Stimulated activated CD4-positive, alpha-beta T cell treated with anti-CD3 and anti-CD28 coated beads, Interleukin-2, amount 100 ng/mL, for 4 hours (primary cell): ENCODE data around the gene RNGTT.
"Not testable (repeated sequence)": the region's sequence is repeated elsewhere in the genome, so short reads cannot be mapped to it uniquely, and the experiment has no call there.

ENCODE experiments used
- DNase-seq: peaks from one replicate; pipeline ENCODE4 v3.0.0-alpha.2; 2020; ENCODE audit warnings: low read depth

The RNGTT gene

DNA sequence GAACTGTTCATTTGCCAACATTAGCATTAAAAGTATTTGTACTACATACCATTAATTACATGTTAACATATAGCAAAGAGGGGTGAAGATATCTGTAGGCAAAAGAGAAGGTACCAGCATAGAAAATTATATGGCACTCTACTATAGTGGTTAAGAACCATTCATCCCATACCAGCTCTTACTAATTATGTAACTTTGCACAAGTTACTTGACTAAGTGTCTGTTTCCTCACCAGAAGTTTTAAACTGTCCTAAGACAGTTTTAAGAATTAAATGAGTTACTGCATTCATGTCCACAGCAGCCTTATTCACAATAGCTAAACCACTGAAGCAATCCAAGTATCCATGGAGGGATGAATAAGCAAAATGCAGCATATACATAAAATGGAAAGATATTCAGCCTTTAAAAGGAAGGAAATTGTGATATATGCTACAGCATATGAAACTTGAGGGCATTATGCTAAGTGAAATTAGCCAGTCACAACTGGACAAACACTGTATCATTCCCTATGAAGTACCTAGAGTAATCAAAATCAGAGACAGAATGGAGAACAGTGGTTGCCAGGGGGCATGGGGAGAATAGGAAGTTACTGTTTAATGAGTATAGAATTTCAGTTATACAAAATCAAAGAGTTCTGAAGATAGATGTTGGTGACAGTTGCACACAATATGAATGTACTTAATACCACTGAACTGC is 98.9 kb downstream of the RNGTT start:
- no peak for DNase-seq

- DNase-seq = no peak
Observed at GRCh38 chr6:88860310-88860709, 103.1 kb downstream of the RNGTT start.

DNA sequence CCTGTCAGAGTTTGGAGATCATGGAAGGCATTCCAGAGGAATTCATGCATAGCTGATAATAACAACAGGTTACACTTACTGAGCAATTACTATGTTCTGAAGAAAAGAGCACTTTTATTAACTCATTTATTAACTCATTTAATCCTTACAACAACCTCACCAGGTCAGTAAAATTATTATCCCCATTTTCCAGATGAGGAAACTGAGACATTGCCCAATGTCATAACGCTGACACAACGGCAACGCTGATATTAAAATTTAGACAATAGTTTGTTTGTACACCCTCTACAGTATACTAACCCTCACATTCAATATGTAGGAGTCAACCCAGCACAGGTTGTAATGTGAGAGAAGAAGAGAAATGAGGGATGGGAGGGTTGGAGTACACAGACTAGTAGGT is 105.0 kb downstream of the RNGTT start:
- DNase-seq = no peak

DNA sequence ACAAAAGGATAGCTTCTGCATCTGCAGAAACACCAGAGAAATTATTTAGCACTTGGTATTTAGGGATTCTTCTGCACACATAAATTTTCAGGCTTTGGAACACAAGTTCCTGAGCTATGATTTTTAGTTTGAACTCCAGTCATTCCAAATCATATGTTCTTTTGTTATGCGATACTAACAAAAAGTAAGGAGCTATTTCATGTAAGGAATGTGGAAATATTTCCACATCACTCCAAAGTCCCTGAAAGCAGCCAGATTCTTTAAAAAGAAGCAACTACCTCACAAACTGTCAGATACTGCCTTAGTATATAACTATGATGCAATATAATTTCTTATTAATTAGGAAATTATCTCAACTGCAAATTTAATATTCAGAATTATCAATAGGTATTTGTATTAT is 106.9 kb downstream of the RNGTT start:
- no peak for DNase-seq

DNA sequence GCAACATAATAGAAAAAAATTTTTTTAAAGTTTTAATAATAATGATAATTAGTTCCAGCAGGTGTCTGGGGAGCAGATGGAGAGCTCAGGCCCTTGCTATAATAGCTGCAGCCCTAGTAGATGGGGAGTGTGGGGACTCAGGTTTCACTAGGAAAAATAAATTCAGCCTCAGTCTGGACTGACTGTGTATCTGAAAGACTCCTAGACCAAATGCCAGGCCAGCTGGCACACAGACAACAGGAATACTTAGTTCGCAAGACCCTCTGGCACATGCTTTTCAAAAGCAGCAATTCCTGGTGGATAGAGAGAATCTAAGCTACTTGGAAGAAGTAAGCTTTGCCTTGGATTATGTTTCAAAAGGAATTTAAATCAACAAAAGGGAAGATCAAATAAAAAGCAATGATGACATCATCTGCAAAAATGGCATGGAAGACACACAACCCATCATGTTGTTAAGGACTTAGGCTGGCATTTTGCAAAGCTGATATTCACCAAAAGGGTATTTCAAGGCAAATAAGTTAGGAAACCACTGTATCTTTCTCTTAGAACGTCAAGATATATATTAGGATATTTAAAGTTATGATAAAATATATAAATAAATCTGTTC is 107.8 kb downstream of the RNGTT start:
- no peak for DNase-seq

DNA sequence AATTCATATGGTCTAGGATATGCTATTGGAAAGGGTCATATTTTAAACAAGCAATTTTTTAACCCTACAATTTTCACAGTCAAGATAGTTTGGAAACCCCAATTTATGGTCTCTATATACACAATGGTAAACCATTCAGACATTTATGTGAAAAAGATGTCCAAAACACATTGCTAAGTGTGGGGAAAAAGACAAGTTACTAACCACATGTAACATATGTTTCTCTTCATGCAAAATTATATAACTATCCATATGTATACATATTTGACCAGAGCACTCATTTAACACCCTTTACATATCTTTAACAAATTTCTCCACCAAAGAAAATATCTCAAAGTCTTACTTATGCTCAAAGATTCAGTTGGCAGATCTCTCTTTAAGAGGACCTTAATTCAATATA is 110.6 kb downstream of the RNGTT start:
- no peak for DNase-seq

DNA sequence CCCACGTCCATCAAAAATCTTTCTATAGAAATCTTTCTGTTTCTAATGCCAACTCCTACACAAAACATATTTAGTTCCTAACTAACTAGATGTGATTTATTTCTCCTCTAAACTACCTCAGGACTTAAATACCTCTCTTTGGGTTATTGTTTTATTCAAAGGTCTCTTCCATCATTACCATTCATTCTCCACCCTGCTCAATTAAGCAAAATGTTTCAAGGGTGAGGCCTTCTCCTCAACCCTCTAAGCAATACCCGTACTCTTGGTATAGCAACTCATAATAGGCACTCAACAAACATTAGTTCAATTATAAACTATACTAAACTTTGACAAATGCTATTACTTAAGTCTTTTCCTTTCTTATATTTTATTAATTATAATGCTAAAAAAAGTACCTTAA is 111.4 kb downstream of the RNGTT start:
- no peak for DNase-seq

DNA sequence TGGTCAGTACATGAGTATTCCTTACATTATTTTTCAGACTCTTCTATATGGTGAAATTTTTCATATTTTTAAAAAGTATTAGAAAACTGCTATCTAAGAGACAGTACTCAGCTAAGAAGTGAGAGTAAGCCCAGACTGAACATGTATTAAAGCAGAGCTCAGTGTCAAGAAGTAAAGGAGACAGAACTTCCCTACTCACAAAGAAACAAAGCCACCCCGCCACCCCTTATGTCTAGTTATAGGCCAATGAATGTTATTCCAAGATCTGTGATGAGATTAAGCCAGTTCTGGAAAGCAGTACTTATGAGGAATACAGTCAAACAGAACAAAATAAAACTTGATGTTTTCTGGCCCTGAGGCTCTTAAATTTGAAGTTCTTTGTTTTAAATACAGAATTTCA is 114.5 kb downstream of the RNGTT start:
- DNase-seq = no peak

DNA sequence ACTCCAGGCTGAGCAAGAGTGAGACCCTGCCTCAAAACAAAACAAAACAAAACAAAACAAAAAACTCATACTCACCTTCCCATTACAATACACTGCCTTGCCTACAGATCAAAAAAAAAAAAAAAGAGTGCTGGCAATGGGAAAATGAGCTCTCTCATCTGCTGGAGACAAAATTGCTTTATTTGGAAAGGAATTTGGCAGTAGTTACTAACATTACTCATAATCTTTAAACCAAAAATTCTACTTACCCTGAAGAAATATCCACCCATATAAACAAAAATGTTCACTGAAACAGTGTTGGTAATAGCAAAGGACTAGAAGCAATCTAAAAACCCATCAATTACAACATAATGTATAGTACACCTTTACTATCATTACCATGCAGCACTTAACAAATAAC is 120.4 kb downstream of the RNGTT start:
- DNase-seq = no peak

GRCh38 chr6:88842320-88842719 is 121.1 kb downstream of the RNGTT start:
- no peak for DNase-seq

DNA sequence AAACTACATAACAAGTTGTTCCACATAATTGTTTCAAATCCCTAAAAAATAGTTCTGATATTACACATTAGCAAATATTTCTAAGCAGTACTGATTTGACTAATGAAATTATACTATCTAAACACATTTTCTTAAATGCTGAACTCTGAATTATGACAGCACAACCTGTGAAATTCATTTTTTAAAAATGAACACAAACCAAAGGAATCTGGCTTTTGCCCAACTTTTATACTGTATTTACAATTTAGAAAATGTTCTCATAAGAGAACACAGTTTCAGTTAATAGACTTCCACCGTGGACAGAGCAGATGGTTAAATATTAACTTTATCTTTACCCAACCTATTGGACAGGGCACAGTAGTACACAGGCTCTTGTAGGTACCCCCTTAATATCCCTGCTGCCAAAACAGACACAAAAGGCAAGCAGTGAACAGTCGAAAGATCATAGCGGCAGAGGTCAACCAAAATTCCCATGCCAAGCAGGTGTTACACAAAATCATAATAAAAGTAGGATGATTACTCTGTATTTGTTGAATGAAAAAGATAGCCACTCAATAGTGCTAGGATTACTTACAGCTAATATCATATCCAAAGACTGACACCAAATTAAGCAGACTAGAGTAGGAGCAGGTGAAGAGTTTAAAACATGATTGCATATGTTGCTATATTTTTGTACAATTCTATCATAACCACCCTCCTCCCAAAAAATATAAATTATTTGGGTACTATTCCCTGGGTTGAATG is 122.5 kb downstream of the RNGTT start:
- no peak for DNase-seq

- DNase-seq = no peak
Observed at GRCh38 chr6:88840289-88840688, 123.1 kb downstream of the RNGTT start.

DNA sequence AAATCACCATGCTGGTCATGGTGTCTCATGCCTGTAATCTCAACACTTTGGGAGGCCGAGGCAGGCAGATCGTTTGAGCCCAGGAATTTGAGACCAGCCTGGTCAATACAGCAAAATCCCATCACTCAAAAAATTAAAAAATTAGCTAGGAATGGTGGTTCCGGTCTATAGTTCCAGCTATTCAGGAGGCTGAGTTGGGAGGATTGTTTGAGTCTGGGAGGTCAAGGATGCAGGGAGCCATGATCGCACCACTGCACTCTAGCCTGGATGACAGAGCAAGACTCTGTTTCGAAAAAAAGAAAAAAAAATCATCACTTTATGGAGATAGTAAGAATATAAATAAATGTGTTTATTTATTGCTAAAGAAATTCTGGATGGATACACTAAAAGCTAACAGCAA is 124.1 kb downstream of the RNGTT start:
- DNase-seq = no peak

- no peak for DNase-seq
Observed at GRCh38 chr6:88835210-88835609, 128.2 kb downstream of the RNGTT start.

DNA sequence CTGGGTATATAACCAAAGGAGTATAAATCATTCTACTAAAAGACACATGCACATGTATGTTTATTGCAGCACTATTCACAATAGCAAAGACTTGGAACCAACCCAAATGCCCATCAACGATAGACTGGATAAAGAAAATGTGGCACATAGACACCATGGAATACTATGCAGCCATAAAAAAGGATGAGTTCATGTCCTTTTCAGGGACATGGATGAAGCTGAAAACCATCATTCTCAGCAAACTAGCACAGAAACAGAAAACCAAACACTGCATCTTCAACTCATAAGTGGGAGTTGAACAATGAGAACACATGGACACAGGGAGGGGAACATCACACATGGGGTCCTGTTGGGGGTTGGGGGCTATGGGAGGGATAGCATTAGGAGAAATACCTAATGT is 130.3 kb downstream of the RNGTT start:
- DNase-seq = not testable (repeated sequence)

DNA sequence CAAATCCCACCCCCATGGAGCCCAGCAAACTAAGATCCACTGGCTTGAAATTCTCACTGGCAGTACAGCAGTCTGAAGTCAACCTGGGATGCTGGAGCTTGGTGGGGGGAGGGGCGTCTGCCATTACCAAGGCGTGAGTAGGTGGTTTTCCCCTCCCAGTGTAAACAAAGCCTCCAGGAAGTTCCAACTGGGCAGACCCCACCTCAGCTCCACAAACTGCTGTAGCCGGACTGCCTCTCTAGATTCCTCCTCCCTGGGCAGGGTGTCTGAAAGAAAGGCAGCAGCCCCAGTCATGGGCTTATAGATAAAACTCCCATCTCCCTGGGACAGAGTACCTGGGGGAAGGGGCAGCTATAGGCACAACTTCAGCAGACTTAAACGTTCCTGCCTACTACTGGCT is 135.8 kb downstream of the RNGTT start:
- DNase-seq = not testable (repeated sequence)

GRCh38 chr6:88825856-88826255 is 137.6 kb downstream of the RNGTT start:
- no peak for DNase-seq

GRCh38 chr6:88823998-88824397 is 139.4 kb downstream of the RNGTT start:
- no peak for DNase-seq

- DNase-seq = no peak
Observed at GRCh38 chr6:88815491-88815890, 147.9 kb downstream of the RNGTT start.

DNA sequence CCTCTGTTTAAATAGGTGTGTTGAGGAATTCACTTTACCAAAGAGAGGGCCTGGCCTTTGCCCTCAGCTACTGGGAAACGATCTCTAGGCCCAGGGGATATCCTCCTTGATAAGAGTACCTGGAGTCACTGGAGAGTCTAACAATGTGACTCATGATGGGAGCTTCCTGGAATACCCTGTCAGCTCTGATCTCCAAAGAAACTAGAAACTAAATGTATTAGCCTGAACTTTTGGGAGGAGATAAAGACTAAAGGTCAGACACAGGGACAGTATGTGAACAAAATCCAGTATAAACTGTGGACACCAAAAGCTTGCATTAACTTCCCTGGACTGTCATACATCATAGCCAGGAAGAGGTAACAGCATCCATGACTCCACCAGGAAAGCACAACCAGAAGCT is 148.5 kb downstream of the RNGTT start:
- DNase-seq = no peak

DNA sequence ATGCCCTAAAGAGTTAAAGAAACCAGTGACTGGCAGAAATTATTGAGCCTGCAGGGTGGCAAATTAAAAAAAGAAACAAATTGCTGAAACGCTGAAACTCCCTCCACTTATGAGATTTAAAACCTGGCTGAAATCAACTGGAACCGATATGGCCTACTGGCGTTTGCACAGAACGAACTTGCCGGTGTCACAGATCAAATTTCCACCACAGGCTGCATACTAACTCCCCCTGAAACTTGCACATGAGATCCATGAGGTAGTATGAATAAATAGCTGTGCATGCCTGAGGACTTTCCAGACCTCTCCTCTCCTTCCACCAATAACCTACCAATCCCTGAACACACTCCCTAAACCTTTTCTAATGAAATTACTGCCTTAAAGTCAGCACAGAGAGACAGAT is 150.4 kb downstream of the RNGTT start:
- DNase-seq = no peak

DNA sequence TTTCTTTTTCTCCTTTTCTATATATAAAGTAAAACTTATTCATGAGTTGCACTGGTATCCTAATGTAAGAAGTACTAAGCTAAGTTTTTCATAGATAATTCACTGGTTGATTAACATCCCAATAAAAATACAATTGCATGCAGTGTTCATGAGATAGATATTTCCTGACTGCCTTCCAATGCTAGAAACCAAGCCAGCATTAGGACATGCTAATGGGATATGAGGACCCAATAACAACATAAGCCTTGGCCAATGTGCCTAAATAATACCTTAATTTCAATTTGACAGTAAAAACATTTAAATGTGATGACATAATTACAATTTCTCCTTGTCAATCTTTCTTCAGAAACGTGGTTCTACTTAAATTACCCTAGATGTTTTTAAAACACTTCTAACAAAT is 152.7 kb downstream of the RNGTT start:
- DNase-seq = no peak

- no peak for DNase-seq
Observed at GRCh38 chr6:88810089-88810488, 153.3 kb downstream of the RNGTT start.

- DNase-seq = no peak
Observed at GRCh38 chr6:88808381-88808780, 155.0 kb downstream of the RNGTT start.
